H1 (cell line): ENCODE measurements around the gene HMGXB3.

ENCODE experiments used
- SIN3A ChIP-seq, 2 experiments: IDR thresholded peaks in 1 of 2; conservative IDR thresholded peaks in 1 of 2; 2 replicates each; pipeline ENCODE4 v1.6.1; 2011 to 2012; ENCODE audit warnings: low read length in 2 of 2, improper control_type of control experiment in 1 of 2, low read depth in 1 of 2, mild to moderate bottlenecking in 1 of 2
- TF ChIP-seq, protein P1 (sequence below), 3 experiments: IDR thresholded peaks; 1 replicate in 2 of 3; 2 replicates in 1 of 3; pipeline versions ENCODE4 v1.5.1 to v1.6.1; 2011; ENCODE audit warnings: low read length in 3 of 3, mild to moderate bottlenecking in 3 of 3, inconsistent platforms in 2 of 3, low read depth in 1 of 3, moderate library complexity in 1 of 3; ENCODE audit not compliant: insufficient read depth in 1 of 3; ENCODE audit errors: control extremely low read depth in 1 of 3

- TF ChIP-seq SIN3A (conservative IDR thresholded peaks at IDR 0.05 in 1 of 2, IDR thresholded peaks at IDR 0.05 in 1 of 2; ENCODE audit: low read depth in 1 of 2, low read length in 2 of 2): no peak
- TF ChIP-seq, protein P1, sequence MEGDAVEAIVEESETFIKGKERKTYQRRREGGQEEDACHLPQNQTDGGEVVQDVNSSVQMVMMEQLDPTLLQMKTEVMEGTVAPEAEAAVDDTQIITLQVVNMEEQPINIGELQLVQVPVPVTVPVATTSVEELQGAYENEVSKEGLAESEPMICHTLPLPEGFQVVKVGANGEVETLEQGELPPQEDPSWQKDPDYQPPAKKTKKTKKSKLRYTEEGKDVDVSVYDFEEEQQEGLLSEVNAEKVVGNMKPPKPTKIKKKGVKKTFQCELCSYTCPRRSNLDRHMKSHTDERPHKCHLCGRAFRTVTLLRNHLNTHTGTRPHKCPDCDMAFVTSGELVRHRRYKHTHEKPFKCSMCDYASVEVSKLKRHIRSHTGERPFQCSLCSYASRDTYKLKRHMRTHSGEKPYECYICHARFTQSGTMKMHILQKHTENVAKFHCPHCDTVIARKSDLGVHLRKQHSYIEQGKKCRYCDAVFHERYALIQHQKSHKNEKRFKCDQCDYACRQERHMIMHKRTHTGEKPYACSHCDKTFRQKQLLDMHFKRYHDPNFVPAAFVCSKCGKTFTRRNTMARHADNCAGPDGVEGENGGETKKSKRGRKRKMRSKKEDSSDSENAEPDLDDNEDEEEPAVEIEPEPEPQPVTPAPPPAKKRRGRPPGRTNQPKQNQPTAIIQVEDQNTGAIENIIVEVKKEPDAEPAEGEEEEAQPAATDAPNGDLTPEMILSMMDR (IDR thresholded peaks at IDR 0.05; ENCODE audit: control extremely low read depth in 1 of 3, insufficient read depth in 1 of 3, low read depth in 1 of 3, low read length in 3 of 3): no peak
Measured at GRCh38 chr5:150022681-150023080, 22.1 kb downstream of the HMGXB3 start.
